Liver (tissue), 9 donors: ENCODE measurements around the gene SLC10A3. TPM values are rescaled to one million over a fixed set of nuclear protein-coding genes. Genes with fewer than 3 reads are reported as not detected.

ENCODE experiments used
- DNase-seq: peaks from one replicate; pipeline ENCODE4 v3.0.0-alpha.2; 2017; ENCODE audit warnings: low spot score
- H3K27ac ChIP-seq, 2 donors: one replicate each; pipeline ENCODE4 v1.7.0; 2013; ENCODE audit warnings: inconsistent platforms in 2 of 2, low read length in 2 of 2, control low read depth in 1 of 2, low read depth in 1 of 2, mild to moderate bottlenecking in 1 of 2
- H3K27me3 ChIP-seq, 4 donors: one replicate each; pipeline versions ENCODE4 v1.6.1 to v1.7.0; 2013; ENCODE audit warnings: low read length in 3 of 4, inconsistent platforms in 1 of 4, mild to moderate bottlenecking in 1 of 4, moderate library complexity in 1 of 4; ENCODE audit not compliant: control insufficient read depth in 4 of 4, insufficient read depth in 4 of 4
- H3K36me3 ChIP-seq, 4 donors: one replicate each; pipeline versions ENCODE4 v1.6.1 to v1.7.0; 2013; ENCODE audit warnings: low read length in 3 of 4, mild to moderate bottlenecking in 3 of 4, low read depth in 1 of 4, moderate library complexity in 1 of 4; ENCODE audit not compliant: control insufficient read depth in 4 of 4, insufficient read depth in 3 of 4
- H3K4me1 ChIP-seq, 4 donors: one replicate each; pipeline versions ENCODE4 v1.6.1 to v1.7.0; 2013; ENCODE audit warnings: low read length in 3 of 4, mild to moderate bottlenecking in 3 of 4, moderate library complexity in 1 of 4; ENCODE audit not compliant: control insufficient read depth in 4 of 4, insufficient read depth in 4 of 4
- H3K4me3 ChIP-seq, 3 donors: one replicate each; pipeline versions ENCODE4 v1.6.1 to v1.7.0; 2013; ENCODE audit warnings: low read length in 3 of 3, control low read depth in 1 of 3, low read depth in 1 of 3, mild to moderate bottlenecking in 1 of 3
- H3K9ac ChIP-seq, 2 donors: one replicate each; pipeline ENCODE4 v1.7.0; 2013; ENCODE audit warnings: low read length in 2 of 2, mild to moderate bottlenecking in 2 of 2, moderate library complexity in 2 of 2, control low read depth in 1 of 2, low read depth in 1 of 2
- H3K9me3 ChIP-seq, 4 donors: one replicate each; pipeline versions ENCODE4 v1.6.1 to v1.7.0; 2013; ENCODE audit warnings: low read length in 3 of 4; ENCODE audit not compliant: control insufficient read depth in 4 of 4
- ATF3 ChIP-seq: IDR thresholded peaks from 2 replicates; pipeline ENCODE4 v1.6.1; 2016; ENCODE audit warnings: antibody characterized with exemption
- CTCF ChIP-seq: fragments of 150-350 bp; IDR thresholded peaks from 2 replicates; pipeline ENCODE4 v1.5.1; 2017; ENCODE audit warnings: improper control_type of control experiment, low read depth, low read length; ENCODE audit not compliant: missing input control
- EGR1 ChIP-seq, 2 donors: IDR thresholded peaks; 2 replicates each; pipeline ENCODE4 v1.6.1; 2016 to 2018; ENCODE audit warnings: antibody characterized with exemption in 2 of 2, low read depth in 2 of 2
- FOXA1 ChIP-seq: IDR thresholded peaks from 2 replicates; pipeline ENCODE4 v1.6.1; 2016; ENCODE audit warnings: antibody characterized with exemption
- FOXA2 ChIP-seq: IDR thresholded peaks from 2 replicates; pipeline ENCODE4 v1.6.1; 2016; ENCODE audit warnings: antibody characterized with exemption
- GABPA ChIP-seq, 2 donors: IDR thresholded peaks in 1 of 2; conservative IDR thresholded peaks in 1 of 2; 2 replicates each; pipeline ENCODE4 v1.6.1; 2016; ENCODE audit warnings: antibody characterized with exemption in 2 of 2, mild to moderate bottlenecking in 1 of 2, moderate library complexity in 1 of 2
- HNF4A ChIP-seq, 2 donors: conservative IDR thresholded peaks; 2 replicates each; pipeline ENCODE4 v1.6.1; 2016; ENCODE audit warnings: antibody characterized with exemption in 2 of 2, mild to moderate bottlenecking in 2 of 2
- HNF4G ChIP-seq: IDR thresholded peaks from 2 replicates; pipeline ENCODE4 v1.6.1; 2016; ENCODE audit warnings: antibody characterized with exemption
- JUND ChIP-seq, 2 donors: IDR thresholded peaks; 2 replicates each; pipeline ENCODE4 v1.6.1; 2016; ENCODE audit warnings: antibody characterized with exemption in 2 of 2
- MAX ChIP-seq: IDR thresholded peaks from 2 replicates; pipeline ENCODE4 v1.6.1; 2016; ENCODE audit warnings: antibody characterized with exemption
- NR2F2 ChIP-seq: IDR thresholded peaks from 2 replicates; pipeline ENCODE4 v1.6.1; 2016; ENCODE audit warnings: antibody characterized with exemption
- REST ChIP-seq: IDR thresholded peaks from 2 replicates; pipeline ENCODE4 v1.6.1; 2016; ENCODE audit warnings: antibody characterized with exemption, mild to moderate bottlenecking
- RXRA ChIP-seq, 2 donors: IDR thresholded peaks; 2 replicates each; pipeline ENCODE4 v1.6.1; 2017 to 2018; ENCODE audit warnings: antibody characterized with exemption in 2 of 2, mild to moderate bottlenecking in 1 of 2
- SP1 ChIP-seq: IDR thresholded peaks from 2 replicates; pipeline ENCODE4 v1.6.1; 2018; ENCODE audit warnings: antibody characterized with exemption, mild to moderate bottlenecking
- TAF1 ChIP-seq: conservative IDR thresholded peaks from 2 replicates; pipeline ENCODE4 v1.6.1; 2016; ENCODE audit warnings: antibody characterized with exemption, mild to moderate bottlenecking
- YY1 ChIP-seq: IDR thresholded peaks from 2 replicates; pipeline ENCODE4 v1.6.1; 2016; ENCODE audit warnings: antibody characterized with exemption, mild to moderate bottlenecking
- ZBTB33 ChIP-seq: IDR thresholded peaks from 2 replicates; pipeline ENCODE4 v1.6.1; 2016; ENCODE audit warnings: antibody characterized with exemption
- WGBS: extraction: QIAGEN DNeasy Blood & Tissue Kit; methylation state at CpG from one replicate; pipeline ENCODE4 v1.1.7; 2013; 5-methylcytosine and 5-hydroxymethylcytosine counted together
- polyA plus RNA-seq, 2 donors: library from polyadenylated mRNA; stranded (reverse) in 1 of 2; unstranded in 1 of 2; fragments of 200-250 nt in 1 of 2; fragments of >200 nt in 1 of 2; fragmentation: Nextera tagmentation in 1 of 2; extraction: Ambion mirVana in 1 of 2; gene quantifications; one replicate each; pipeline versions ENCODE4 v1.2.1 to v1.2.3, GENCODE V29; 2013 to 2015
- total RNA-seq, 2 donors: library from RNA; depleted of rRNA; stranded (reverse); fragments of >200 nt; gene quantifications; one replicate each; pipeline ENCODE4 v1.2.3, GENCODE V29; 2014
- donor health status: healthy.
- donor health status: healthy.
- donor health status: healthy.
- donor health status: healthy.
- donor health status: healthy.

SLC10A3 gene
- total and polyA plus RNA-seq, 4 donors, result 3.2 to 5.6 (median 4.5) TPM

- Histone ChIP-seq H3K9ac (no peak overlapping the region), H3K9me3 (peaks cover 0 to 3% (median 0%) of the 10 kb centered on the region in 4 donors), H3K36me3 (peaks cover 0 to 7% (median 2%) of the 10 kb centered on the region in 4 donors), H3K27ac (no peak overlapping the region), H3K4me1 (peaks cover 4 to 30% (median 15%) of the 10 kb centered on the region in 4 donors), H3K27me3 (no peaks in the 10 kb centered on the region), H3K4me3 (no peak overlapping the region)
- 96% methylated on average over 16 of the region's 16 CpGs for WGBS
- TF ChIP-seq YY1 (no peak), RXRA (IDR thresholded peaks at IDR 0.05) (no peak), REST (no peak), NR2F2 (no peak), FOXA1 (no peak), HNF4A (conservative IDR thresholded peaks at IDR 0.05) (no peak), FOXA2 (no peak), ZBTB33 (no peak), GABPA (IDR thresholded peaks at IDR 0.05 in 1 of 2, conservative IDR thresholded peaks at IDR 0.05 in 1 of 2) (no peak), JUND (IDR thresholded peaks at IDR 0.05) (no peak), TAF1 (no peak), CTCF (no peak)
- DNase-seq, result no peak
These were observed 22.6 kb upstream of the SLC10A3 start for GRCh38 chrX:154512879-154513553.

GRCh38 chrX:154511761-154512160, 21.3 kb upstream of the SLC10A3 start:
- no peak for DNase-seq
- whole genome bisulfite sequencing, result 77% methylated on average over 12 of the region's 12 CpGs
- Histone ChIP-seq H3K27ac (no peak overlapping the region), H3K4me3 (no peak overlapping the region), H3K4me1 (peaks cover 4 to 18% (median 10%) of the 10 kb centered on the region in 4 donors), H3K27me3 (no peaks in the 10 kb centered on the region), H3K9me3 (peaks cover 0 to 3% (median 0%) of the 10 kb centered on the region in 4 donors), H3K9ac (no peak overlapping the region), H3K36me3 (peaks cover 4 to 15% (median 4%) of the 10 kb centered on the region in 4 donors)
- no peak for TF ChIP-seq FOXA2
- no peak for TF ChIP-seq NR2F2
- TF ChIP-seq GABPA (IDR thresholded peaks at IDR 0.05 in 1 of 2, conservative IDR thresholded peaks at IDR 0.05 in 1 of 2), result no peak
- no peak for TF ChIP-seq ZBTB33
- TF ChIP-seq MAX, result no peak
- TF ChIP-seq EGR1 (IDR thresholded peaks at IDR 0.05; ENCODE audit: low read depth in 2 of 2), result no peak
- no peak for TF ChIP-seq FOXA1
- TF ChIP-seq CTCF, result no peak
- no peak for TF ChIP-seq SP1
- no peak for TF ChIP-seq YY1
- TF ChIP-seq JUND (IDR thresholded peaks at IDR 0.05), result no peak
- no peak for TF ChIP-seq HNF4A (conservative IDR thresholded peaks at IDR 0.05)
- TF ChIP-seq ATF3, result no peak
- TF ChIP-seq HNF4G, result no peak
